LHCN-M2 (cell line): ENCODE data around the gene LSM3. TPM values are rescaled to one million over a fixed set of nuclear protein-coding genes. Genes with fewer than 3 reads are reported as not detected.

Experiments
- DNase-seq: peaks from one replicate; pipeline ENCODE4 v3.0.0-alpha.2; 2012; ENCODE audit warnings: low read depth
- total RNA-seq: library from RNA; depleted of rRNA; stranded (reverse); fragments of >200 nt; gene quantifications from 2 replicates; pipeline ENCODE4 v1.2.3, GENCODE V29; 2014

The LSM3 gene
- total RNA-seq, 1 experiment from 2014 or later, result 22.7 TPM

- no peak for DNase-seq
These were observed 20.7 kb upstream of the LSM3 start for GRCh38 chr3:14157951-14158350.

GRCh38 chr3:14158370-14158769, 20.2 kb upstream of the LSM3 start:
- no peak for DNase-seq

- DNase-seq, result no peak
These were observed 19.2 kb upstream of the LSM3 start for GRCh38 chr3:14159426-14159825.

GRCh38 chr3:14161282-14161681, 17.3 kb upstream of the LSM3 start:
- no peak for DNase-seq

GRCh38 chr3:14162178-14162577, 16.4 kb upstream of the LSM3 start:
- DNase-seq, result no peak

GRCh38 chr3:14166877-14167603, 11.6 kb upstream of the LSM3 start:
- DNase-seq, result no peak

- no peak for DNase-seq
These were observed 9.2 kb upstream of the LSM3 start for GRCh38 chr3:14169435-14169834.

- DNase-seq, result no peak
These were observed 8.7 kb upstream of the LSM3 start for GRCh38 chr3:14169871-14170270.

GRCh38 chr3:14170531-14171159, 8.0 kb upstream of the LSM3 start:
- no peak for DNase-seq

- no peak for DNase-seq
These were observed 6.1 kb upstream of the LSM3 start for GRCh38 chr3:14172496-14172895.

GRCh38 chr3:14174483-14174882, 4.1 kb upstream of the LSM3 start:
- DNase-seq, result no peak

GRCh38 chr3:14175383-14176037, 3.1 kb upstream of the LSM3 start:
- peak; percentile 28 for DNase-seq

- peak; percentile 46 for DNase-seq
These were observed 904 bp upstream of the LSM3 start for GRCh38 chr3:14177580-14178246.

GRCh38 chr3:14179114-14179465, 473 bp downstream of the LSM3 start:
- DNase-seq, result no peak

GRCh38 chr3:14179795-14180194, 1.2 kb downstream of the LSM3 start:
- no peak for DNase-seq

- DNase-seq, result no peak
These were observed 2.6 kb downstream of the LSM3 start for GRCh38 chr3:14181253-14181652.

- no peak for DNase-seq
These were observed 4.5 kb downstream of the LSM3 start for GRCh38 chr3:14183015-14183577.

- DNase-seq, result no peak
These were observed 8.3 kb downstream of the LSM3 start for GRCh38 chr3:14186854-14187458.

GRCh38 chr3:14188041-14188754, 9.6 kb downstream of the LSM3 start:
- no peak for DNase-seq

GRCh38 chr3:14194865-14195264, 16.2 kb downstream of the LSM3 start:
- DNase-seq, result no peak

GRCh38 chr3:14199641-14200040, 21.0 kb downstream of the LSM3 start:
- no peak for DNase-seq
